H1 (cell line): ENCODE data around the gene TMEM127. TPM values are rescaled to one million over a fixed set of nuclear protein-coding genes. Genes with fewer than 3 reads are reported as not detected.

Experiments
- CTCF ChIA-PET: fragments of 300-600 bp; sonication (Branson Sonifier 250); formaldehyde crosslinking; loops from one replicate; lab custom pipeline; 2021; ENCODE audit not compliant: partially characterized antibody; lab: Charles Lee
- POLR2A ChIA-PET: fragments of 300-600 bp; sonication (Branson Sonifier 250); formaldehyde crosslinking; loops from one replicate; lab custom pipeline; 2021; ENCODE audit warnings: inconsistent platforms; ENCODE audit not compliant: partially characterized antibody; lab: Charles Lee
- DNase-seq, 2 experiments: peaks; one replicate each; pipeline versions ENCODE4 v3.0.0 to v3.0.0-alpha.2; 2010 to 2022; ENCODE audit warnings: low spot score in 2 of 2, low read depth in 1 of 2, mixed read lengths in 1 of 2
- FAIRE-seq: peaks from 2 replicates; lab custom pipeline; 2011; peaks lifted over from hg19 to GRCh38; lab: Jason Lieb, UNC
- H2AFZ ChIP-seq: 2 replicates; pipeline ENCODE4 v1.8.1; 2012; ENCODE audit warnings: low read length, inconsistent platforms
- H2AK5ac ChIP-seq: 2 replicates; pipeline ENCODE4 v1.6.1; 2013; ENCODE audit warnings: low read depth, low read length
- H2BK120ac ChIP-seq: replicated peaks from 2 replicates; pipeline ENCODE3; 2013; ENCODE audit warnings: low read depth, low read length, inconsistent platforms
- H2BK12ac ChIP-seq: 2 replicates; pipeline ENCODE4 v1.6.1; 2013; ENCODE audit warnings: low read depth, low read length
- H2BK15ac ChIP-seq: 2 replicates; pipeline ENCODE4 v1.6.1; 2013; ENCODE audit warnings: low read length
- H2BK20ac ChIP-seq: 2 replicates; pipeline ENCODE4 v1.6.1; 2013; ENCODE audit warnings: low read length
- H2BK5ac ChIP-seq: 2 replicates; pipeline ENCODE4 v1.6.1; 2013; ENCODE audit warnings: low read depth, low read length
- H3K14ac ChIP-seq: 2 replicates; pipeline ENCODE4 v1.6.1; 2013; ENCODE audit warnings: inconsistent platforms; ENCODE audit not compliant: insufficient read length
- H3K18ac ChIP-seq: 2 replicates; pipeline ENCODE4 v1.6.1; 2013; ENCODE audit warnings: low read length; ENCODE audit errors: extremely low read depth
- H3K23ac ChIP-seq: 2 replicates; pipeline ENCODE4 v1.6.1; 2013; ENCODE audit warnings: inconsistent platforms; ENCODE audit not compliant: insufficient read length
- H3K23me2 ChIP-seq: 2 replicates; pipeline ENCODE4 v1.6.1; 2013; ENCODE audit warnings: low read depth, low read length
- H3K27ac ChIP-seq: 2 replicates; pipeline ENCODE4 v1.6.1; 2011; ENCODE audit warnings: low read depth, low read length, inconsistent platforms
- H3K27me3 ChIP-seq, 4 experiments: replicated peaks in 1 of 4; 1 replicate in 1 of 4; 2 replicates in 3 of 4; pipeline versions ENCODE4 v1.6.1 to v1.8.1; 2011 to 2013; ENCODE audit warnings: low read length in 3 of 4, mild to moderate bottlenecking in 3 of 4, inconsistent platforms in 2 of 4, mixed read lengths in 2 of 4, moderate library complexity in 1 of 4; ENCODE audit not compliant: control insufficient read depth in 3 of 4, insufficient read depth in 3 of 4; ENCODE audit errors: extremely low read depth in 1 of 4
- H3K36me3 ChIP-seq, 4 experiments: 2 replicates each; pipeline versions ENCODE4 v1.6.1 to v1.8.1; 2011 to 2013; ENCODE audit warnings: mild to moderate bottlenecking in 4 of 4, low read length in 3 of 4, moderate library complexity in 2 of 4, control low read depth in 1 of 4, inconsistent platforms in 1 of 4; ENCODE audit not compliant: insufficient read depth in 4 of 4, control insufficient read depth in 2 of 4
- H3K4ac ChIP-seq: replicated peaks from 2 replicates; pipeline ENCODE3; 2013; ENCODE audit warnings: low read length, low read depth, mixed read lengths, inconsistent platforms; ENCODE audit not compliant: insufficient read length
- H3K4me1 ChIP-seq, 4 experiments: replicated peaks in 1 of 4; 1 replicate in 1 of 4; 2 replicates in 3 of 4; pipeline versions ENCODE4 v1.6.1 to v1.8.1; 2011 to 2013; ENCODE audit warnings: low read length in 3 of 4, inconsistent platforms in 2 of 4, mixed read lengths in 1 of 4; ENCODE audit not compliant: insufficient read depth in 4 of 4, control insufficient read depth in 3 of 4
- H3K4me2 ChIP-seq, 2 experiments: 2 replicates each; pipeline versions ENCODE4 v1.6.1 to v1.8.1; 2011 to 2013; ENCODE audit warnings: low read depth in 2 of 2, low read length in 2 of 2, control low read depth in 1 of 2, inconsistent platforms in 1 of 2, mild to moderate bottlenecking in 1 of 2; ENCODE audit not compliant: insufficient read depth in 1 of 2
- H3K4me3 ChIP-seq, 4 experiments: fragments of 200-600, 300-600 bp in 1 of 4; sonication (generic), shearing (Covaris generic), sonication (Bioruptor Twin) in 1 of 4; 2 replicates each; pipeline versions ENCODE4 v1.5.1 to v1.8.1; 2011 to 2016; ENCODE audit warnings: low read length in 4 of 4, low read depth in 3 of 4, control low read depth in 2 of 4, inconsistent platforms in 2 of 4, mild to moderate bottlenecking in 2 of 4, mixed read lengths in 1 of 4, moderate library complexity in 1 of 4; ENCODE audit not compliant: insufficient read depth in 2 of 4; ENCODE audit errors: extremely low read depth in 1 of 4
- H3K56ac ChIP-seq: replicated peaks from 2 replicates; pipeline ENCODE3; 2013; ENCODE audit warnings: low read depth, mild to moderate bottlenecking, mixed read lengths, low read length, inconsistent platforms; ENCODE audit not compliant: insufficient read length
- H3K79me1 ChIP-seq: 2 replicates; pipeline ENCODE4 v1.6.1; 2013; ENCODE audit warnings: low read depth, low read length, control low read depth
- H3K79me2 ChIP-seq, 2 experiments: 2 replicates each; pipeline versions ENCODE4 v1.6.1 to v1.8.1; 2012 to 2013; ENCODE audit warnings: low read length in 2 of 2, mild to moderate bottlenecking in 2 of 2, inconsistent platforms in 1 of 2; ENCODE audit not compliant: insufficient read depth in 2 of 2, control insufficient read depth in 1 of 2
- H3K9ac ChIP-seq, 4 experiments: replicated peaks in 1 of 4; 1 replicate in 1 of 4; 2 replicates in 3 of 4; pipeline versions ENCODE4 v1.6.1 to v1.8.1; 2011 to 2013; ENCODE audit warnings: low read depth in 3 of 4, low read length in 3 of 4, control low read depth in 2 of 4, mild to moderate bottlenecking in 2 of 4, moderate library complexity in 2 of 4, inconsistent platforms in 1 of 4; ENCODE audit errors: extremely low read depth in 1 of 4
- H3K9me3 ChIP-seq, 2 experiments: 2 replicates each; pipeline versions ENCODE4 v1.6.1 to v1.8.1; 2012 to 2013; ENCODE audit warnings: mild to moderate bottlenecking in 2 of 2, moderate library complexity in 2 of 2, control low read depth in 1 of 2, inconsistent platforms in 1 of 2, low read depth in 1 of 2, low read length in 1 of 2, mixed read lengths in 1 of 2; ENCODE audit not compliant: insufficient read depth in 2 of 2
- H4K20me1 ChIP-seq, 2 experiments: replicated peaks in 1 of 2; 2 replicates each; pipeline versions ENCODE3 to v1.8.1; 2011 to 2013; ENCODE audit warnings: inconsistent platforms in 2 of 2, low read length in 2 of 2, mild to moderate bottlenecking in 1 of 2; ENCODE audit not compliant: insufficient read depth in 2 of 2, control insufficient read depth in 1 of 2
- H4K5ac ChIP-seq: 2 replicates; pipeline ENCODE4 v1.6.1; 2013; ENCODE audit warnings: low read length, low read depth, mixed read lengths, inconsistent platforms; ENCODE audit not compliant: insufficient read length
- H4K8ac ChIP-seq: 2 replicates; pipeline ENCODE4 v1.8.0; 2013; ENCODE audit warnings: mild to moderate bottlenecking, moderate library complexity, low read length, inconsistent platforms; ENCODE audit not compliant: insufficient read depth; ENCODE audit errors: extremely low read depth
- H4K91ac ChIP-seq: replicated peaks from 2 replicates; pipeline ENCODE3; 2013; ENCODE audit warnings: low read length, mixed read lengths, inconsistent platforms; ENCODE audit not compliant: insufficient read length
- BACH1 ChIP-seq: IDR thresholded peaks from 2 replicates; pipeline ENCODE4 v1.6.1; 2012; ENCODE audit warnings: low read length, improper control_type of control experiment
- CEBPB ChIP-seq: IDR thresholded peaks from 2 replicates; pipeline ENCODE4 v1.6.1; 2012; ENCODE audit warnings: low read depth, low read length
- CHD1 ChIP-seq: IDR thresholded peaks from 2 replicates; pipeline ENCODE4 v1.6.1; 2012; ENCODE audit warnings: low read depth, low read length, improper control_type of control experiment
- EZH2 ChIP-seq: fragments of 200-600 bp; sonication (generic); IDR thresholded peaks from 2 replicates; pipeline ENCODE4 v1.7.1; 2012; ENCODE audit warnings: low read depth, mild to moderate bottlenecking, moderate library complexity, low read length, inconsistent platforms; ENCODE audit not compliant: severe bottlenecking
- POU5F1 ChIP-seq: IDR thresholded peaks from 2 replicates; pipeline ENCODE4 v1.6.1; 2011; ENCODE audit warnings: low read depth, mild to moderate bottlenecking, low read length, moderate library complexity
- SP1 ChIP-seq: IDR thresholded peaks from 2 replicates; pipeline ENCODE4 v1.6.1; 2011; ENCODE audit warnings: low read depth, low read length
- SRF ChIP-seq: IDR thresholded peaks from 2 replicates; pipeline ENCODE4 v1.6.1; 2011; ENCODE audit warnings: mild to moderate bottlenecking, low read depth, low read length, moderate library complexity
- TEAD4 ChIP-seq: IDR thresholded peaks from 2 replicates; pipeline ENCODE4 v1.6.1; 2012; ENCODE audit warnings: low read depth, low read length, inconsistent platforms, mixed read lengths
- WGBS, 2 experiments: shearing (Covaris generic) in 1 of 2; methylation state at CpG; one replicate each; pipeline versions ENCODE4 v1.1.6 to v1.1.7; 2013 to 2015; ENCODE audit warnings: low lambda C conversion rate in 2 of 2, mixed read lengths in 2 of 2, inconsistent platforms in 1 of 2, low coverage in 1 of 2, missing lambda C conversion rate in 1 of 2; ENCODE audit not compliant: insufficient replicate concordance in 2 of 2, insufficient coverage in 1 of 2, insufficient read length in 1 of 2; ENCODE audit errors: extremely low coverage in 1 of 2, missing lambda C conversion rate in 1 of 2; 5-methylcytosine and 5-hydroxymethylcytosine counted together
- polyA plus RNA-seq, 7 experiments: library from polyadenylated mRNA; depleted of rRNA in 3 of 7; stranded (reverse) in 5 of 7; unstranded in 2 of 7; fragments of >200 nt in 5 of 7; fragments of 200-250 nt in 2 of 7; gene quantifications; 1 replicate in 5 of 7; 2 replicates in 1 of 7; 4 replicates in 1 of 7; pipeline versions ENCODE4 v1.2.1 to v1.2.3, GENCODE V29; 2011 to 2013; ENCODE audit warnings: missing spikeins in 2 of 7, mixed read lengths in 2 of 7
- total RNA-seq: library from RNA; stranded (reverse); fragmentation: NEBNext Ultra II Directional; extraction: Animal tissue kit (Norgen Biotek cat#: 25700); gene quantifications from 2 replicates; pipeline ENCODE4 v1.2.1, GENCODE V29; 2021

Gene TMEM127
- total and polyA plus RNA-seq, 2 of the 8 experiments (the other 6 are each of a cell fraction or from before 2014, with no cell fraction given): 25.0 to 41.0 TPM

- Histone ChIP-seq H3K27me3 (no peaks in the 10 kb centered on the region), H2BK15ac (no peak overlapping the region), H3K36me3 (peaks cover 63 to 98% (median 94%) of the 10 kb centered on the region in 4 experiments), H3K27ac (no peak overlapping the region), H3K4me2 (no peak overlapping the region), H2BK5ac (no peak overlapping the region), H3K23me2 (no peaks in the 10 kb centered on the region), H2BK120ac (no peak overlapping the region), H2BK12ac (no peak overlapping the region), H2AK5ac (no peak overlapping the region), H2AFZ (no peak overlapping the region), H3K18ac (no peak overlapping the region), H3K9ac (no peak overlapping the region), H2BK20ac (no peak overlapping the region), H3K4me3 (no peak overlapping the region), H3K79me1 (no peaks in the 10 kb centered on the region), H3K9me3 (no peaks in the 10 kb centered on the region), H4K91ac (no peak overlapping the region), H4K20me1 (peaks cover 5 to 8% of the 10 kb centered on the region in 2 experiments), H3K14ac (no peak overlapping the region), H3K23ac (no peak overlapping the region), H4K5ac (no peak overlapping the region), H3K79me2 (no peaks in the 10 kb centered on the region), H4K8ac (no peak overlapping the region), H3K56ac (no peak overlapping the region), H3K4me1 (no peaks in the 10 kb centered on the region), H3K4ac (no peak overlapping the region)
- 90% methylated on average over 5 of the region's 5 CpGs; no CpG with 5 or more reads in 1 of the 2 experiments for WGBS, 2 experiments
- ChIA-PET POLR2A (interaction anchor here (1.6 to 5.5 kb wide), 4 partner anchors 10 to 27 kb away, joined by 3 to 42 read pairs (median 16); no protein-coding TSS in a partner anchor), CTCF (interaction anchor here (1.0 to 1.2 kb wide), 2 partner anchors 18 to 25 kb away, joined by 3 read pairs; no protein-coding TSS in a partner anchor)
- FAIRE-seq (no peak), DNase-seq (no peak)
- TF ChIP-seq CHD1 (no peak), SP1 (no peak), POU5F1 (no peak), EZH2 (no peak), CEBPB (no peak), TEAD4 (no peak), BACH1 (no peak), SRF (no peak)
Measured at GRCh38 chr2:96291751-96292150, 26.0 kb upstream of the TMEM127 start.
